NT2/D1 (cell line): Measurements from ENCODE around the gene KLF17.

Experiments
- SUZ12 ChIP-seq: IDR thresholded peaks from 2 replicates; pipeline ENCODE4 v1.6.1; 2011; ENCODE audit not compliant: insufficient read length, insufficient read depth; ENCODE audit errors: extremely low read depth
- YY1 ChIP-seq: IDR thresholded peaks from 2 replicates; pipeline ENCODE4 v1.6.1; 2011; ENCODE audit not compliant: insufficient read length, insufficient read depth

DNA sequence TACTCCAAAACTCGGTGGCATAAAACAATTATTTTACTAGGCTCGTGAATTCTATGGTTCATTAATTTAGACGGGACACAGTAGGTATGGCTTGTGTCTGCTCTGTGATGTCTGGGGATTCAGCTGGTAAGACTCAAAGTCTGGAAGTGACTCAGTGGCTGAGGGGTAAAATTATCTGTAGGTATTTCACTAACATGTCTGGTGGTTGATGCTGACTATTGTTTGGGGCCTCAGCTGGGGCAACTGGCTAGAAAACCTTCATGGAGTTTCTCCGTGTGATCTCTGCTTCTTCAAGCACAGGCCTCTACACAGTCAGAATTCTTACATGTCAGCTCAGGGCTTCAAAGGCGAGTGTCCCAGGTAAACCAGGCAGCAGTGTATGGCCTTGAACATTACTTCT is 41.2 kb upstream of the KLF17 start:
- TF ChIP-seq SUZ12 (no peak), YY1 (no peak)
